Activated CD4-positive, alpha-beta T cell treated with anti-CD3 and anti-CD28 coated beads, Interleukin-2, amount 50 U/mL, for 24 hours (primary cell): Measurements from ENCODE around the gene MAML3.

Source experiments
- DNase-seq, 2 donors: peaks; one replicate each; pipeline ENCODE4 v3.0.0-alpha.2; 2020; ENCODE audit warnings: low read depth in 1 of 2, low spot score in 1 of 2

Gene MAML3

DNA sequence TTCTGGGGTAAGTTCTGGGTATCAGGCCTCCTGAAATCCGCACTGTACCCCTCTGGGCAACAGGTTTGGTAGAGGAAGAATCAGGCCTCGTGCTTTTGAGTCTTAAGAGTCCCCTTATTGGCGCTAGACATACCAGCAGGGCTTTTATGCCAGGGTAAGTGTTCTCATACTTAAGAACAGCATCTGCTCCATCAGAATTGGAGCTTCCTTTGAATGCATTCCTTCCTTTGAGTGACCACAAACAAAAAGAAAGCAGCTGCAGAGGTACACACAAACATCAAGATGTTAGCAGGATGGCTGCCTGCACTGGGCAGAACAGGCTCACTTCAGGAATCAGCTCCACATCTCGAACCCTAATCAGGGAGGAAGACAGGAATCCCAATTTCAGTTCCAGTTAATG lies 331.6 kb downstream of the MAML3 start:
- DNase-seq, result no peak

DNA sequence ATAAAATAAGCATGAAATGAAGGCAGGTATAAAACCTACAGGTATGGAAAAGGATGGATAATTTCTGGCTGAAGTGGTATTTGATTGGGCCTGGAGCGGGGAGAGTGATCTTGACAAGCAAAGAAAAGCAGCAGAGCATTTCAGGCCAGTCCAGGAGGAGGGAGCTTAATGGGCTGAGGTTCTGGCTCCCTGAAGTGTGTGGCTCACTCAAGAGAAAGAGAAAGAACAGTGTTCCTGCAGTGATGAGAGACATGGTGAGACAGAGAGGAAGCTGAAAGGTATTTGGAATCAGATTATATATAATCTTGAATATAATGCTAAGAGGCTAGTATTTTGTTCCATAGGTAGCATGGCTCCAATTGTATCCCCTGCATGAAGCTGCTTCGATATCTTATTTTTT lies 334.9 kb downstream of the MAML3 start:
- no peak for DNase-seq

DNA sequence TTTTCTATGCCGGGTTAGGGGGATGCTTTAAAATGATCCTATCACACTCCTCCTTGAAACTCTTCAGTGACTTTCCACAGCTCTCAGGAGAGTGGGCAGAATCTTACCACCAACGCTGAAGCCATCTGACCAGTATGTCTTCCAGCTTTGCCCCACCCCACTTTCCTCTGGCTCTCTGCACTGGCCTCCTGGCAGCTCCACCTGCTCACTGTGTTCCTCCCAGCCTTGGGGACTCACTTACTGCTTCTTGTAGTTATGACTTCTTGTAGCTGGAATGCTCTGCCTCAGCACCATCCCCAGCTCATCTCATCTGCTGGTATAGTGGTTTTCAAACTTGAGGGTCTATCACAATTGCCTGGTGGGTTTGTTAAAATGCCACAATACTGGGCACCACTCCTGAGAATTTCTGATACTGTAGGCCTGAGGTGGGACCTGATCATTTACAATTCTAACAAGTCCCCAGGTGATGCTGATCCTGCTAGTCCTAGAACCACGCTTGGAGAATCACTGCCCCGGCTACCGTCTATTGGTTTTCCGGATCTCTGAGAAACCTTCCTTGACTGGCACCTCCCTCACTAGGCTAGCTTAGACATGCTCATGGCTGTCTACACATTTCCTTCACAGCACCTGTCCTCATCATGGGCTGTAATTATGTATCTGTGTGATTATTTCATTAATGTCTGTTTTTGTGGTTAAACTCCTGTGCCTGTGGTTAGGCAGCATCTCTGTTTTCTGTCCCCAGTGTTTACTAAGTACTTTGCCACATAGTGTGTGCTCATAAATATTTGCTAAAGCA lies 336.1 kb downstream of the MAML3 start:
- no peak for DNase-seq

DNA sequence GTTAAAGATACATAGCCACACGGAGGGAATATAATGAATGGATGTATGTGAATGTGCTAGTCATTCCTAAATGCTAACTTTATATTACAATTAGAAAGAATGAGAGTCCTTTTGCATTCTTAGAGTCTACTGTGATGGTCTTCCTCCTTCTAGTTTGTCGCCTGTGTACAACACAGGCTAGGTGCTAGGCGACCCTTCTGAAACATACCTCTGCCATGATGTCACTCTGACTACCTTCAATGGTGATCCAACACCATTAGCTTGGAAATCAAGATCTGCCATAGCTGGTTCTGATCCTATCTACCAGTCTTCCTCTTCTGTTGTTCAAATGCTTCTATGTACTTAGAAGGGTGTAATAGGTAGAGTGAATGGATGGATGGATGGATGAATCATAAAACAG lies 337.1 kb downstream of the MAML3 start:
- no peak for DNase-seq

DNA sequence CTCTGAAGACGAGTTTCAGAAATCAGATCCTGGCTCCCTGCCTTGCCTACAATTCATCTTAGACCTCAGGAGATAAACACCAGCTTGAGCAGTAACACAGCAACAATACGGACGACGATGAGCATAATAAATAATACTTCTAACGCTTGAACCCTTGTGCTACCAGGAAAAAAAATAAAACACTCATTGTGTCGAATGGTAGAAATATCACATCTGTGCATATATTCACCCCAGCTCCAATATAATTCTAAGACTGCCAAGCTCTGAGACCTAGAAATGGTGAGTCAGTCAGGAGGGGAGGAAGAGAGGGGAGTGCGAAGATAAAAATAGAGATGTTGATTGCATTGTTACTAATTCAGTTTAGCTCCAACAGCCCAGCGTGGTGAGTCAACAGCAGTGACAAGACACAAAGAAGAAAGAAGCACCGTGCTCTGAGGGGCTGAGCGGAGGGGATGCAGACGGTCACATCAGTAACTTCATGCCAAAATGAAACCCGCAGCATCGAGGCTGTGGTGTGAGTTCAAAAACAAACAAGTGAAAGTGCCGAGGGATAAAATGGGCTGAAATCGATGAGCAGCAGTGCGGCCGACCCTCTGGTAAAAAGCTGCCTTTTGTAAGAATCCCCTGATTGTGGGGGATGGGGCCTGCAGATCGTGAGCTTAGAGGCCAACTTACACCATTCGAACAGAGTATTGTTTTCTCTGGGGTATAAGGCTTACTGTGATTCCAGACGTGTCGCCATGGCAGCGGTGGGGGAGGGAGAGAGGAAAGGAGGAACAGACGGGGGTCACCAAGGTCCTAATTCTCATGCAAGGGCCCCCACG lies 338.0 kb downstream of the MAML3 start:
- DNase-seq, result no peak

DNA sequence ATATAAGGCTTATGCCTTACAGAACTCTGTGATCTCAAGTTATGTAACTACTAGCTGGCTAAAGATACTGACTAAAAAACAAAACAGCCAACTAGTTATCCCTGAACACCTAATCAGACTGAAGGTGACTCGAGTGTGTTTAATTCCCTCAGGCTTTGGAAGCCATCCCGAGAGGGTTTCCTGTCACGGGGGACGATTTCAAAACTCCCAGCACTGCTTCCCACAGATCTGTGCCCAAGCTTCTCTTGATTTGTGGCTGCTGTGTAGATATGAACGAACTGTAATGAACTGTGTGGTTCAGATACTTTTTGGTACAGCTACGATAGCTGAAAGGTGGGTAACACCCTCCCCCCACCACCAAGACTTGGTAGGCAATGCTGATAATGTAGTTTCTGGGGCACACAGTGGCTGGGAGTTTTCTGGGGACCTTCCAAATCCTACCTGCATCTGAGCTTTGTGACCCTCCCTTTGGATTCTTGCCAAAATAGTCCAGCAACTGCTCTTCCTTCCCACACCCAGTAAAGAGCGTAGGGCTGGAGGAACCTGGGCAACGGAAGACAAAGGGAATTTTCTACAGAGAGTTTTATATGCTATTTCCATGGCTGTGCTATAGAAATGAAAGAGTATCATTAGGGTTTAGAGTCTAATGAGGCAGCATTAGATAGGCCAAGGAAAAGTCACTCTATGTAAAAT lies 339.5 kb downstream of the MAML3 start:
- DNase-seq, result no peak

DNA sequence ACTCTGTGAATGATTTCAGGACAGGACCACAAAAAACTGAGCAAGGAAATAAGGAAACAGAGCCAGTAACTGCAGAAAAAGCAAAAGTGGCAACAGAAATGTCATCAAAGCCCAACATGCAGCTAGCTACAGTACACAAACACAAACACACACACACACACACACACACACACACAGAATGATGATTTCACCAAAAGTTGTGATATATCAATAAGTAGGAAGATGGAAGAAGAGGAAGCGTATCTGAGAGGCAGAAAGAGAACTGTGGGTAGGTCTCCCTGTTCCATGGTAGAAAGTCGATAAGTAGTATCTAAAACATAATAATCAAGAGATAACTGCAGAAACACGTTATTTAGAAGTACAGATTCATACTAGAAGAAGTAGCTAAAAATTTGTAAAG lies 340.1 kb downstream of the MAML3 start:
- no peak for DNase-seq

DNA sequence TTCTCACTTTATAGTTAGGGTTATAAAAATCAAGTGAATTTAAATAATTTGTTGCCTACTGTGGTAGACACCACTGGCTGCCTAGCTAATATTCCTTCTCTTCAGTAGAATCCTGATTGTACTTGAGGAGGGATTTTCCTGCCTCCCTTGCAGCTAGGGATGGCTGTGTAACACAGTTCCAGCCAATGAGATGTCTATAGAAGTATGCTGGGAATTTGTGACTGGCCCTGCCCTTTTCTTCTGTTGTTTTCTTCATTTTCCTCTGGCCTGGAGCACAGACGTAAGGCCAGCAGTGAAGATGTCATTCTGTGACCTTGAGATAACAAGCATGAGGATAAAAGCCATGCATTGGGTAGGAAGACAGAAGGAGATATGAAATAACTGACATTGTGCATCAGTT lies 343.3 kb downstream of the MAML3 start:
- DNase-seq, result no peak

DNA sequence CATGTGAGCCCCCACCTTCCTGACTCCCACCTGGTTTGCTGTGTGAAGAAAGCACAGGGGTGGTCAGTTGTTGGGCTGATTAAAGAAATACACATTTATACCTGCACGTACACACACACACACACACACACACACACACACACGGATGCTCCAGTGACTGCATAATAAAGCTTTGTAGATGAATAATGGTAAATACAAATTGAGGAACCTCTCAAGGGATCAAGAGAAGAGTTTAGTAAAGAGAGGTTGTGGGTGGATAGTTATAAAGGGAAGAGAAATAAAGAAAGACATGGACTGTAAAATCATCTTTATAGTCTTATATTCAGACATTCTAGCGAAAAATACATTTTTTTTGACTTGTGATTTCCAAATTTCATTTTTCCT lies 344.2 kb downstream of the MAML3 start:
- no peak for DNase-seq

DNA sequence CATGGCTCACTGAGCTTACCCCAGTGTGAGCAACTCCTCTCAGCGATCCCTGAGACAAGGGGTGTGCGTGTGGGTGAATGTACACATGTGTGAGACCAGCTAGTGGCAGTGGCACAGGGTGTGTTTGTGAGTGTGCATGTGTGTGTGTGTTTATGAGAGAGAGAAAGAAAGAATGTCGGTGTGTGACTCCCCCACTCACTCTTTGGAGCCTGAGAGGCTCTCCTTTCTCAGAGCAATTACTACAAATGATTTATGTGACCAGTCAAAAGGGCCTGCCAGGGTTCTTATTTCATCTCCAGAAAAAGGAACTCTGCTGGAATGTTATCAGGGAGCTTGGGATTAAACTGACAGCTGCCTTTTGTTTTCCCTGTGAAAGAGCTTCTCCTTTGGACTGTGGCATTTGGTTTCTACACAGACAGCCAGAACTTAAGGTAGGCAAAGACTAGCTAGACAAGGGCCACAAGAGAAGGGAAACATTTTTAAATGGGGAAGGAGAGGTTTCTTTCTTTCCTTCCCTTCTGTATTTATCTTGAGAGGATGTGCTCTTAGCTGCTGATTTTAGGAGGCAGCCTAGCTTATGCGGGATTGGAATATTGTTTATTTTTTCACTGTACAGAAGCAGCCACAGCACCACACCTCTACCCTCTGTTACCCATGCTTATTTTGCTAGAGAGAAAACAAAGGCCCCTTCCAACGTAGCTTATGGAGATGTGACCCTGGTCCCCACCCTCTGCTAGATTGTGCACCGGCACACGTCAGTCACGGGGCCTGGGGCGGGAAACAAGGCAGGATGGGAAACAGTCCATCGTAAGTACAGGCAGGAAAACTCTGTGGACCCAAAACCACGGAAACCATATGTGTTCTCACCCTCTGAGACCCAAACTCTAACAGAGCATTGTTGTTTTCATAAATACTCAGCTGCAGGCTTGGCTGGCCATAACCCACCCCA lies 344.9 kb downstream of the MAML3 start:
- DNase-seq, result no peak

DNA sequence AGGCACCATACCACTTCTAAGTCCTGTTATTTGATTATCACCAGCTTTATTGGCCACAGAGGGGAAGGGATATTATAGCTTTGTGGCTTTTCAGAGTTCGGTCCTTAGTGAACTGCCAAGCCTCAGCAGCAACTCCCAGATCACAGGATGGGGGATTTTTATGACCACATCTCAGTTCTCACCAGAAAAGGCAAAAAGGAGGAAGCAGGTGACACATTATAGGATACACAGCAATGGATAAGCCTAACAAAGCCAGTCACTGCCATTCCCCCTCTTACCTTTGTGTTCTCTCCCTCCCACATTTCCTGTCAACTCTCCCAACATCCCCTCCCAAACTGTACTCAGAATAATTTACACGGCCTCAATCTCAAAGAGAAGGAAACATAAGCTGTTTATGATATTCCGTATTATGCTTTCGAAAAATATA lies 345.6 kb downstream of the MAML3 start:
- no peak for DNase-seq

DNA sequence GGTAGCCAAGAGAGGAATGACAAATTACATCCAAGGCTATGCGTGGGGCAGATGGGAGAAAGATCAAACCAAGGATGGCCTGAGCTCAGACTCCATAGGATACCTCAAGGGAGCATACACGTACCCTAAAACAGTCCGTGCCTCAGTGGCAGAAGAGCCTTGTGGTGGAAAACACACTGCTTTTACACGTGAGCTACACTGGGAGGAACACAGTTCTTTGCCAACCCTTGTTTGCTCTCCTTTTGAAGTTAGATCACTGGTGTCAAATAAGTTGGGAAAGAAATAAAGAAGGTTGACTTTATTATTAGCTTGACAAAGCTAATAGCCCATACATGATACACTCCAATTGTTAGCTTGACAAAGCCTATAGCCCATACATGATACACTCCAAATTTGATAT lies 346.5 kb downstream of the MAML3 start:
- DNase-seq, result no peak

DNA sequence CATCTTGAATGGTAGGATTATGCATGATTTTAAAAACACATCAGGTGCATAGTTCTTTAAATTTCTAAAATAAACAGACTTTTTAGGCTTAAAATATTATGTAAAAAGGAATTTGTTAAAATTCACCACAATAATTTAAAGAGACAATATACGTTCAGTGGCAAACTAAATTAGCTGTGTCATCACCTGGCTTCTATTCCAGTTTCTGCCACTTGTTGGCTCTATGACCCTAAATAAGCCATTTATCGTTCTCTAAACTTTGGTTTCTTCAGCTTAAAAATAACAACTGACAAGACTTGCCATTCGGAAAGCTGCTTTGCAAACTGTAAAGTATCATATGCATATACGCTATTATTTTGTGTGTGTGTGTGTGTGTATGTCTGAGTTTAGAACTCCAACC lies 347.1 kb downstream of the MAML3 start:
- DNase-seq, result no peak

DNA sequence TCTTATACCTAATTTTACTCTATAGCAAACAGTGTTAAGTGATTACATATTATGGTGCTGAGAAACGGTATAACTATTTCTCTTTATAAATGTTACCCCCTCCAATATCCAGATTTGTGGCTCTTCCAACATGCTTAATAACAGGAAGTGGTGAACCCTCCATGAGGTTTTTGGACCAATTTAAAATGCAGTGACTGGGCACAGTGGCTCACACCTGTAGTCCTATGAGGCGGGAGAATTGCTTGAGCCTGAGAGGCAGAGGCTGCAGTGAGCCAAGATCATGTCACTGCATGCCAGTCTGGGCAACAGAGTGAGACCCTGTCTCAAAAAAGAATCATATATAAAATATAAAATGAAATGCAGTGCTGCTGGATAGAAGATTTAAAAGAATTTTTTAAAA lies 351.1 kb downstream of the MAML3 start:
- no peak for DNase-seq

DNA sequence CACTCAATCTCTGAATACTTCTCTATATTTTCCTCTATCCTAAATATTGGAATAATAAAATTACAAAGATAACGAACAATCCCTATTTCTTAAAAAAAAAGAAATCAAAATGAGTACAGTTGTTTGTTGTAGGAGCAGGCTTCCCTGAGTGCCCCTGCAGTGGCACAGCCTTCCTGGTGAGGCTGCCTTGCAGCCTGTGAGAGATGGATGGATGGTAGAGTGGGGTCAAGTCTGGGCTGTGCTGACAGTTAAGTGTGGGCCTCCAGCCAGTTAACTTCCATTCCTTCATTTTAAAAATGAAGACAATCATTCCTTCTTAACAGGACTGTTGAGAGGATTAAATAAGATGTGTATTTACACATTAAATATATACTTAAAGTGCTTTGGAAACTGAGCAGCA lies 351.5 kb downstream of the MAML3 start:
- DNase-seq, result no peak

DNA sequence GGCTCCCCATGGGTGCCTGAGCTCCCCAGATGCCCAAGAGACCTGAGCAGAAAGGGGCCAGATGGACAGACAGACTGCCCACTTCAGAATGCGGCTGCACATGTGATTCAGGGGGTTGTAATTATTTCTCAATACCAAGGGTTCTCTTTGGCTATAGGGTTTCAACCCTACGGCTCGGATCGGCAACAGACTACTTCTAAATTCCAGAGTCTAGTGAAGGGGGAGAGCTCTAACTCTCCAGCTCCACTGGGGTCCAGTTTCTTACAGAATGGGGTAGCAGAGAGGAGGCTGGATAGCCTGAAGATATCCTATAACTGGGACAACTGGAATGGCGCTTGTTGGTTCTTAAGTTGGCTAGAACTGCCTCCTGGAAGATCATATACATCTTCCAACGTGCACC lies 352.1 kb downstream of the MAML3 start:
- DNase-seq, result no peak

DNA sequence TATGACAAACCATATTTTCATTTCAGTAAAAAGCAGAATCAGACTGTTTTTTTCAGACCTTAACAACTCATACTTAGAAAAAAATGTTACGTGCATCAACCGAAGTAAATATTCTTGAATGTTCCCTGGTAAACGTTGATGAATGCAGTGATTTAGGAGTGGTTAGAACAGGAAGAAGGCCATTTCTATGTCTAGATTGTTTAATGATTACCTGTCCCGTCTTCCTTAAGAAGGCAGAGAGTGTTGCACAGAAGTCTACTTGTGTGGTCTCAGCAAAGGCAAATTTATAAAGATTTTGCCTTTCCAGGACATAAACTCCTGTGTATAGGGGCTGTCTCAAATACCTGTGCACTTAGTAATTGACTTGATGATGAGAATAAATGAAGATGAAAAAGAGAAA lies 353.9 kb downstream of the MAML3 start:
- DNase-seq, result no peak

DNA sequence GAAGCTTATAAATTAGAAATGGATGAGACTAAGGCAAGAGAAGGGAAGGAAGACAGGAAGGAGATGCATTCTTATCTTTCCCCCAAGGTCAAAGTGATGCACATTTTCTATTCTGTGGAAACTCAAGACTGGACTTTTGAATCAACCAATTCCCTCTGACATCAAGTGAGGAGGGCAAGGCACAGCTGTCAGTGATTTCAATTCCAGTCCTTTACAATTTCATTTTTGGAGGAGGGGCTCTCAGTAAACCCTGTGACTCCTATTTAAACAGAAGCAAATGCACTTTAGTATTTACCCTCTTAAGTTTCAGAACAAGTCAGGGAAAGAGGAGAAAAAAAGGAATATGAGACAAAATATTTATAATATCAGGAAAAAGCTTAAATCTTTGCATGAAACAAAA lies 354.4 kb downstream of the MAML3 start:
- no peak for DNase-seq

DNA sequence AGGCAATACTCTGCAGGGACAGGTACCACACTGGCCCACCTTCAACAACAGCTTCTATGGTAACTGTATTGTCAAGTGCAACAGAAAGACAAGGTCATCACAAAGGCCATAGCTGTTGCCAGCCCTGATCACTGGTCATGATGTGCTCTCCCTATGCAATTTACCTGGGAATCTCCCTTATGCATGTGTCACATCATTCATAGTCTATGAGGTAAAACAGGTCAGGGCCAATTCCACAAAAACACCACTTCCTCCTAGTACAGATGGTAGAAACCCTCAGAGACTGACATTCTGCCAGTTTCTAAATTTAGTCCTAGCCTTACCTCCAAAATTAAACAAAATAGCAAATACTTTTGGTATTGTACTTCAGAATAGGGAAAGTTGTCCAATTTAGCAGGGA lies 355.5 kb downstream of the MAML3 start:
- no peak for DNase-seq

DNA sequence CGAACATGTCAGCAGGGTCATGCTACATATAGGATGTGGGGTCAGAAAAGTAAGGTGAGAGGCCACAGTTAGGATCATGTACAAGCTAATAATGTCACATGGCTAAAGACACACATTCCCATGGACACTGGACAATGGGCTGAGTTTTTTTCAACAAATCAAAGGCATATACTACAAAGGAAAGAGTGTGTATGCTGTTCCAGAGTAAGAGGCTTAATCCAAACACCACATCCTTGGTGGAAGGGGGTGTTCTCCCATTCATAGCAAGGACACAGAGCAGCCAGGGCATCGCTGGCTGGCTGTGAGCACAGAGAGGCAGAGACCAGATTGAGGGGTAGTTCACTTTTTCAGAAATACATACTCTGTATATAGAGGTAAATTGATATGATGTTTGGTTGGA lies 356.7 kb downstream of the MAML3 start:
- DNase-seq, result no peak
